ENCODE measurements around the gene TSHZ2. TPM values are rescaled to one million over a fixed set of nuclear protein-coding genes. Genes with fewer than 3 reads are reported as not detected.

The TSHZ2 gene
- total RNA-seq, 2 experiments from 2014 or later = 0.38 to 0.54 TPM

- Mint-ChIP-seq H3K4me1 (ENCODE audit: low read depth) (no peaks in the 10 kb centered on the region), H3K36me3 (ENCODE audit: low read depth) (no peaks in the 10 kb centered on the region), H3K27me3 (peaks cover 6% of the 10 kb centered on the region), H3K27ac (no peak overlapping the region), H3K9me3 (no peaks in the 10 kb centered on the region), H3K4me3 (no peak overlapping the region)
- no peak for ATAC-seq
- ChIA-PET POLR2A (no interaction called here), CTCF (no interaction called here)
- DNase-seq = no peak
- intact Hi-C loops (cut with micrococcal nuclease) = no loop called here
- no peak for TF ChIP-seq CTCF (IDR thresholded peaks at IDR 0.05)
Observed at GRCh38 chr20:52994184-52994970, 22.2 kb downstream of the TSHZ2 start.

- Mint-ChIP-seq H3K27me3 (peaks cover 6% of the 10 kb centered on the region), H3K4me1 (ENCODE audit: low read depth) (peaks cover 5% of the 10 kb centered on the region), H3K36me3 (ENCODE audit: low read depth) (no peaks in the 10 kb centered on the region), H3K27ac (no peak overlapping the region), H3K9me3 (no peaks in the 10 kb centered on the region), H3K4me3 (no peak overlapping the region)
- no peak for TF ChIP-seq CTCF (IDR thresholded peaks at IDR 0.05)
- intact Hi-C loops (cut with micrococcal nuclease) = no loop called here
- CTCF ChIA-PET = no interaction called here
- DNase-seq (no peak), ATAC-seq (no peak)
- POLR2A ChIA-PET = no interaction called here
Observed at GRCh38 chr20:52996130-52996529, 24.0 kb downstream of the TSHZ2 start.

GRCh38 chr20:52996658-52997057 is 24.5 kb downstream of the TSHZ2 start:
- POLR2A ChIA-PET = no interaction called here
- CTCF ChIA-PET = no interaction called here
- Mint-ChIP-seq H3K27me3 (peaks cover 6% of the 10 kb centered on the region), H3K27ac (no peak overlapping the region), H3K36me3 (ENCODE audit: low read depth) (no peaks in the 10 kb centered on the region), H3K9me3 (no peaks in the 10 kb centered on the region), H3K4me3 (no peak overlapping the region), H3K4me1 (ENCODE audit: low read depth) (peaks cover 10% of the 10 kb centered on the region)
- DNase-seq (no peak), ATAC-seq (no peak)
- no peak for TF ChIP-seq CTCF (IDR thresholded peaks at IDR 0.05)
- intact Hi-C loops (cut with micrococcal nuclease) = no loop called here

- no peak for DNase-seq
- Mint-ChIP-seq H3K27me3 (peaks cover 6% of the 10 kb centered on the region), H3K27ac (no peak overlapping the region), H3K4me1 (ENCODE audit: low read depth) (peaks cover 19% of the 10 kb centered on the region), H3K9me3 (no peaks in the 10 kb centered on the region), H3K4me3 (no peak overlapping the region), H3K36me3 (ENCODE audit: low read depth) (no peaks in the 10 kb centered on the region)
- intact Hi-C loops (cut with micrococcal nuclease) = no loop called here
- no peak for TF ChIP-seq CTCF (IDR thresholded peaks at IDR 0.05)
- no peak for ATAC-seq
- POLR2A ChIA-PET = interaction anchor here (0.6 kb wide), 1 partner anchor 239 kb away, joined by 3 read pairs; no protein-coding TSS in a partner anchor
- CTCF ChIA-PET = no interaction called here
Observed at GRCh38 chr20:52998268-52998667, 26.1 kb downstream of the TSHZ2 start.

- Mint-ChIP-seq H3K4me3 (no peak overlapping the region), H3K27me3 (peaks cover 6% of the 10 kb centered on the region), H3K27ac (no peak overlapping the region), H3K36me3 (ENCODE audit: low read depth) (no peaks in the 10 kb centered on the region), H3K9me3 (no peaks in the 10 kb centered on the region), H3K4me1 (ENCODE audit: low read depth) (peaks cover 19% of the 10 kb centered on the region)
- ATAC-seq (no peak), DNase-seq (no peak)
- ChIA-PET CTCF (no interaction called here), POLR2A (interaction anchor here (0.6 kb wide), 1 partner anchor 239 kb away, joined by 3 read pairs; no protein-coding TSS in a partner anchor)
- intact Hi-C loops (cut with micrococcal nuclease) = no loop called here
- TF ChIP-seq CTCF (IDR thresholded peaks at IDR 0.05) = no peak
Observed at GRCh38 chr20:52999040-52999439, 26.9 kb downstream of the TSHZ2 start.
